ENCODE measurements around the gene ERO1A. TPM values are rescaled to one million over a fixed set of nuclear protein-coding genes. Genes with fewer than 3 reads are reported as not detected.

The ERO1A gene
- total RNA-seq, 4 donors from 2014 or later, result 20.3 to 34.3 (median 31.3) TPM

- no peak for TF ChIP-seq CTCF (IDR thresholded peaks at IDR 0.05)
- no peak for TF ChIP-seq EP300 (IDR thresholded peaks at IDR 0.05)
- TF ChIP-seq POLR2A (IDR thresholded peaks at IDR 0.05), result no peak
- peak overlapping the region; percentile 58 to 93 (median 72) for H3K4me3 ChIP-seq
- 1% methylated on average over 26 to 46 of the region's 46 CpGs for WGBS, 2 donors
- H3K36me3 ChIP-seq, result no peaks in the 10 kb centered on the region
- H3K9me3 ChIP-seq, result no peaks in the 10 kb centered on the region
- no peak for DNase-seq (ENCODE audit: low spot score in 2 of 2)
- no peaks in the 10 kb centered on the region for H3K27me3 ChIP-seq
- peaks cover 0 to 36% (median 14%) of the 10 kb centered on the region in 4 donors for H3K4me1 ChIP-seq
- H3K27ac ChIP-seq, result peak overlapping the region; percentile 87 to 98 (median 96)
Observed at GRCh38 chr14:52694761-52695480, 437 bp downstream of the ERO1A start.

- Histone ChIP-seq H3K36me3 (no peaks in the 10 kb centered on the region), H3K4me1 (peaks cover 0 to 36% (median 14%) of the 10 kb centered on the region in 4 donors), H3K4me3 (no peak overlapping the region), H3K27ac (no peak overlapping the region), H3K9me3 (no peaks in the 10 kb centered on the region), H3K27me3 (no peaks in the 10 kb centered on the region)
- TF ChIP-seq EP300 (IDR thresholded peaks at IDR 0.05) (no peak), CTCF (IDR thresholded peaks at IDR 0.05) (no peak), POLR2A (IDR thresholded peaks at IDR 0.05) (no peak)
- 92 to 96% methylated on average over 7 of the region's 7 CpGs for WGBS, 2 donors
- DNase-seq (ENCODE audit: low spot score in 2 of 2), result no peak
Observed at GRCh38 chr14:52693532-52693931, 1.8 kb downstream of the ERO1A start.

GRCh38 chr14:52693036-52693435, 2.3 kb downstream of the ERO1A start:
- peaks cover 0 to 36% (median 14%) of the 10 kb centered on the region in 4 donors for H3K4me1 ChIP-seq
- H3K27ac ChIP-seq, result no peak overlapping the region
- H3K36me3 ChIP-seq, result no peaks in the 10 kb centered on the region
- no peaks in the 10 kb centered on the region for H3K9me3 ChIP-seq
- no peak for DNase-seq (ENCODE audit: low spot score in 2 of 2)
- H3K27me3 ChIP-seq, result no peaks in the 10 kb centered on the region
- TF ChIP-seq POLR2A (IDR thresholded peaks at IDR 0.05) (no peak), CTCF (IDR thresholded peaks at IDR 0.05) (no peak), EP300 (IDR thresholded peaks at IDR 0.05) (no peak)
- no peak overlapping the region for H3K4me3 ChIP-seq
- WGBS, 2 donors, result 75% methylated on average over 3 of the region's 3 CpGs

GRCh38 chr14:52692248-52692962, 3.0 kb downstream of the ERO1A start:
- Histone ChIP-seq H3K27ac (no peak overlapping the region), H3K4me3 (no peak overlapping the region), H3K9me3 (no peaks in the 10 kb centered on the region), H3K4me1 (peaks cover 0 to 36% (median 14%) of the 10 kb centered on the region in 4 donors), H3K27me3 (no peaks in the 10 kb centered on the region), H3K36me3 (no peaks in the 10 kb centered on the region)
- no peak for DNase-seq (ENCODE audit: low spot score in 2 of 2)
- TF ChIP-seq POLR2A (IDR thresholded peaks at IDR 0.05), result no peak
- TF ChIP-seq EP300 (IDR thresholded peaks at IDR 0.05), result no peak
- no peak for TF ChIP-seq CTCF (IDR thresholded peaks at IDR 0.05)
- WGBS, 2 donors, result 66 to 75% methylated on average over 5 of the region's 5 CpGs

All from tibial nerve (tissue), 4 donors.